H9 (cell line): ENCODE results near the gene DUSP10. TPM values are rescaled to one million over a fixed set of nuclear protein-coding genes. Genes with fewer than 3 reads are reported as not detected.

Experiments
- DNase-seq: peaks from one replicate; pipeline ENCODE4 v3.0.0-alpha.2; 2017
- H2AFZ ChIP-seq: one replicate; pipeline ENCODE4 v1.6.1; 2013; ENCODE audit warnings: mild to moderate bottlenecking, low read length, control low read depth, moderate library complexity
- H2AK5ac ChIP-seq: 2 replicates; pipeline ENCODE4 v1.6.1; 2013; ENCODE audit warnings: low read length, control low read depth, mixed read lengths; ENCODE audit not compliant: insufficient read length
- H2BK120ac ChIP-seq: one replicate; pipeline ENCODE4 v1.6.1; 2013; ENCODE audit warnings: low read depth, mild to moderate bottlenecking, low read length, control low read depth, inconsistent platforms; ENCODE audit not compliant: poor library complexity, severe bottlenecking
- H2BK12ac ChIP-seq: 2 replicates; pipeline ENCODE4 v1.6.1; 2013; ENCODE audit warnings: low read length, control low read depth, mixed read lengths, low read depth; ENCODE audit not compliant: insufficient read length
- H2BK15ac ChIP-seq: 2 replicates; pipeline ENCODE4 v1.6.1; 2013; ENCODE audit warnings: low read depth, low read length, control low read depth
- H2BK20ac ChIP-seq: one replicate; pipeline ENCODE4 v1.6.1; 2013; ENCODE audit warnings: low read depth, mild to moderate bottlenecking, low read length, control low read depth, inconsistent platforms; ENCODE audit not compliant: poor library complexity, severe bottlenecking
- H2BK5ac ChIP-seq: 2 replicates; pipeline ENCODE4 v1.6.1; 2013; ENCODE audit warnings: low read length, control low read depth, mixed read lengths; ENCODE audit not compliant: insufficient read length
- H3K14ac ChIP-seq: 2 replicates; pipeline ENCODE4 v1.6.1; 2013; ENCODE audit warnings: low read length, control low read depth; ENCODE audit not compliant: insufficient read depth
- H3K18ac ChIP-seq: 2 replicates; pipeline ENCODE4 v1.6.1; 2013; ENCODE audit warnings: low read depth, mild to moderate bottlenecking, mixed read lengths, low read length, control low read depth; ENCODE audit not compliant: insufficient read length
- H3K23ac ChIP-seq: 2 replicates; pipeline ENCODE4 v1.6.1; 2013; ENCODE audit warnings: low read length, control low read depth, mixed read lengths, low read depth; ENCODE audit not compliant: insufficient read length
- H3K23me2 ChIP-seq: 2 replicates; pipeline ENCODE4 v1.6.1; 2013; ENCODE audit warnings: low read depth, mild to moderate bottlenecking, mixed read lengths, low read length, control low read depth; ENCODE audit not compliant: insufficient read length, poor library complexity, severe bottlenecking
- H3K27ac ChIP-seq: 2 replicates; pipeline ENCODE4 v1.5.1; 2013; ENCODE audit warnings: low read length, control low read depth, mixed read lengths, low read depth; ENCODE audit not compliant: insufficient read length
- H3K27me3 ChIP-seq: 2 replicates; pipeline ENCODE4 v1.6.1; 2013; ENCODE audit warnings: low read length, control low read depth, inconsistent platforms; ENCODE audit not compliant: insufficient read depth
- H3K4ac ChIP-seq: 2 replicates; pipeline ENCODE4 v1.6.1; 2013; ENCODE audit warnings: low read depth, mild to moderate bottlenecking, control low read depth, inconsistent platforms, low read length, moderate library complexity
- H3K4me1 ChIP-seq: 2 replicates; pipeline ENCODE4 v1.6.1; 2013; ENCODE audit warnings: low read length, control low read depth, inconsistent platforms; ENCODE audit not compliant: insufficient read depth
- H3K4me2 ChIP-seq: 2 replicates; pipeline ENCODE4 v1.6.1; 2013; ENCODE audit warnings: low read length, control low read depth, mixed read lengths; ENCODE audit not compliant: insufficient read length, insufficient read depth
- H3K56ac ChIP-seq: 2 replicates; pipeline ENCODE4 v1.6.1; 2013; ENCODE audit warnings: low read depth, mild to moderate bottlenecking, mixed read lengths, low read length, control low read depth; ENCODE audit not compliant: insufficient read length
- H3K79me1 ChIP-seq: 2 replicates; pipeline ENCODE4 v1.6.1; 2013; ENCODE audit warnings: low read depth, mild to moderate bottlenecking, moderate library complexity, low read length, control low read depth, inconsistent platforms; ENCODE audit not compliant: insufficient read depth, poor library complexity, severe bottlenecking
- H3K79me2 ChIP-seq: 2 replicates; pipeline ENCODE4 v1.6.1; 2013; ENCODE audit warnings: low read length, control low read depth, inconsistent platforms; ENCODE audit not compliant: insufficient read depth
- H3K9ac ChIP-seq: 2 replicates; pipeline ENCODE4 v1.6.1; 2013; ENCODE audit warnings: low read length, control low read depth, mixed read lengths; ENCODE audit not compliant: insufficient read length; ENCODE audit errors: extremely low read depth
- H3K9me3 ChIP-seq: one replicate; pipeline ENCODE4 v1.6.1; 2013; ENCODE audit warnings: low read depth, low read length, inconsistent platforms; ENCODE audit not compliant: control insufficient read depth
- H3T11ph ChIP-seq: one replicate; pipeline ENCODE4 v1.6.1; 2013; ENCODE audit warnings: mild to moderate bottlenecking, low read length, control low read depth, inconsistent platforms
- H4K20me1 ChIP-seq: one replicate; pipeline ENCODE4 v1.6.1; 2013; ENCODE audit not compliant: control insufficient read depth, insufficient read length, insufficient read depth
- H4K5ac ChIP-seq: 2 replicates; pipeline ENCODE4 v1.6.1; 2013; ENCODE audit warnings: low read depth, mild to moderate bottlenecking, mixed read lengths, low read length, control low read depth; ENCODE audit not compliant: insufficient read length
- H4K8ac ChIP-seq: replicated peaks from 2 replicates; pipeline ENCODE4 v1.6.1; 2013; ENCODE audit warnings: low read length, control low read depth, mixed read lengths, low read depth; ENCODE audit not compliant: insufficient read length
- H4K91ac ChIP-seq: 2 replicates; pipeline ENCODE4 v1.6.1; 2013; ENCODE audit warnings: low read depth, mild to moderate bottlenecking, moderate library complexity, mixed read lengths, low read length, control low read depth; ENCODE audit not compliant: insufficient read length
- H3K27ac Mint-ChIP-seq, 3 experiments: 2 replicates in 2 of 3; 3 replicates in 1 of 3; pipeline ENCODE4 v1.8.0; 2020 to 2021; ENCODE audit warnings: mixed read lengths in 3 of 3, mild to moderate bottlenecking in 1 of 3, moderate library complexity in 1 of 3
- H3K27me3 Mint-ChIP-seq: 2 replicates; pipeline ENCODE4 v1.8.0; 2021; ENCODE audit warnings: low read depth, mild to moderate bottlenecking, moderate library complexity, mixed read lengths
- H3K36me3 Mint-ChIP-seq, 3 experiments: 2 replicates in 2 of 3; 3 replicates in 1 of 3; pipeline ENCODE4 v1.8.0; 2020 to 2021; ENCODE audit warnings: low read depth in 3 of 3, mixed read lengths in 3 of 3; ENCODE audit not compliant: insufficient read depth in 1 of 3
- H3K4me1 Mint-ChIP-seq, 2 experiments: 2 replicates each; pipeline ENCODE4 v1.8.0; 2020; ENCODE audit warnings: mixed read lengths in 2 of 2
- H3K4me3 Mint-ChIP-seq, 2 experiments: 2 replicates in 1 of 2; 3 replicates in 1 of 2; pipeline ENCODE4 v1.8.0; 2020 to 2021; ENCODE audit warnings: mild to moderate bottlenecking in 2 of 2, mixed read lengths in 2 of 2, moderate library complexity in 1 of 2
- H3K9me3 Mint-ChIP-seq, 2 experiments: 2 replicates in 1 of 2; 3 replicates in 1 of 2; pipeline ENCODE4 v1.8.0; 2020; ENCODE audit warnings: mild to moderate bottlenecking in 2 of 2, mixed read lengths in 2 of 2, moderate library complexity in 1 of 2
- WGBS: extraction: QIAGEN DNeasy Blood & Tissue Kit; methylation state at CpG from one replicate; pipeline ENCODE4 v1.1.7; 2013; ENCODE audit warnings: missing lambda C conversion rate, low lambda C conversion rate, mixed read lengths; ENCODE audit not compliant: insufficient read length; ENCODE audit errors: extremely low coverage; 5-methylcytosine and 5-hydroxymethylcytosine counted together
- total RNA-seq: library from RNA; stranded (reverse); gene quantifications from 2 replicates; pipeline ENCODE4 v1.2.1, GENCODE V29; 2021
- TF ChIP-seq, protein P1 (sequence below): fragments of 200-600 bp; sonication (generic); conservative IDR thresholded peaks from 3 replicates; pipeline ENCODE4 v1.8.0; 2021; ENCODE audit warnings: antibody characterized with exemption, mild to moderate bottlenecking

Gene DUSP10
- total RNA-seq, 1 experiment from 2014 or later: 2.0 TPM

DNA sequence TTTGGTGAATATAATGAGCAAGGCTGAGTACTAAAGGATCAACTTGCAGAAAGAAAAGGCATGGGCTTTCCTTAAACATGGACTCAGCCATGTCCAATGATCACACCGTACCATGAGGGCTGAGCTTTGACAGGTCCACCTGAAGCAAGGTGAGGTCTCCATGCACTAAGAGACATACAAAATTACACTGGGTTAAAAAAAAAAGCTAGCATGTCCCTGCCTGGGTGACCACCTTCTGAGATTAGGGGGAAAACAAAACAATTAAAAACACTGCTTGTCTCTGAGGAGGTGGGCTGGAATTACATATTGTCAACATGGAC is 22.7 kb downstream of the DUSP10 start:
- Histone ChIP-seq H4K20me1 (no peaks in the 10 kb centered on the region), H3K27ac (no peak overlapping the region), H4K5ac (no peak overlapping the region), H3K4me2 (no peak overlapping the region), H2BK15ac (no peak overlapping the region), H3K4ac (no peak overlapping the region), H4K8ac (no peak overlapping the region), H3K79me2 (no peaks in the 10 kb centered on the region), H3K79me1 (no peaks in the 10 kb centered on the region), H4K91ac (no peak overlapping the region), H3K18ac (no peak overlapping the region), H3T11ph (no peak overlapping the region), H3K56ac (no peak overlapping the region), H2BK20ac (no peak overlapping the region), H2BK120ac (no peak overlapping the region), H3K9me3 (no peaks in the 10 kb centered on the region), H3K23me2 (no peaks in the 10 kb centered on the region), H3K14ac (no peak overlapping the region), H2AFZ (no peak overlapping the region), H3K4me1 (peaks cover 12% of the 10 kb centered on the region; the same call in 1 of the 2 replicates), H3K9ac (no peak overlapping the region), H2AK5ac (no peak overlapping the region), H2BK12ac (no peak overlapping the region), H2BK5ac (no peak overlapping the region), H3K27me3 (peaks cover 15% of the 10 kb centered on the region), H3K23ac (no peak overlapping the region)
- WGBS: no CpG with 5 or more reads among the region's 1 CpG
- Mint-ChIP-seq H3K4me3 (no peak overlapping the region), H3K9me3 (peaks cover 23 to 27% of the 10 kb centered on the region in 2 experiments), H3K27me3 (peaks cover 26% of the 10 kb centered on the region), H3K27ac (no peak overlapping the region), H3K36me3 (peaks cover 16 to 32% (median 20%) of the 10 kb centered on the region in 3 experiments), H3K4me1 (peaks cover 54 to 58% of the 10 kb centered on the region in 2 experiments)
- TF ChIP-seq, protein P1, sequence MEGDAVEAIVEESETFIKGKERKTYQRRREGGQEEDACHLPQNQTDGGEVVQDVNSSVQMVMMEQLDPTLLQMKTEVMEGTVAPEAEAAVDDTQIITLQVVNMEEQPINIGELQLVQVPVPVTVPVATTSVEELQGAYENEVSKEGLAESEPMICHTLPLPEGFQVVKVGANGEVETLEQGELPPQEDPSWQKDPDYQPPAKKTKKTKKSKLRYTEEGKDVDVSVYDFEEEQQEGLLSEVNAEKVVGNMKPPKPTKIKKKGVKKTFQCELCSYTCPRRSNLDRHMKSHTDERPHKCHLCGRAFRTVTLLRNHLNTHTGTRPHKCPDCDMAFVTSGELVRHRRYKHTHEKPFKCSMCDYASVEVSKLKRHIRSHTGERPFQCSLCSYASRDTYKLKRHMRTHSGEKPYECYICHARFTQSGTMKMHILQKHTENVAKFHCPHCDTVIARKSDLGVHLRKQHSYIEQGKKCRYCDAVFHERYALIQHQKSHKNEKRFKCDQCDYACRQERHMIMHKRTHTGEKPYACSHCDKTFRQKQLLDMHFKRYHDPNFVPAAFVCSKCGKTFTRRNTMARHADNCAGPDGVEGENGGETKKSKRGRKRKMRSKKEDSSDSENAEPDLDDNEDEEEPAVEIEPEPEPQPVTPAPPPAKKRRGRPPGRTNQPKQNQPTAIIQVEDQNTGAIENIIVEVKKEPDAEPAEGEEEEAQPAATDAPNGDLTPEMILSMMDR: no peak
- DNase-seq: no peak
